Type B pancreatic cell (in vitro differentiated cells): ENCODE results near the gene TMTC1. TPM values are rescaled to one million over a fixed set of nuclear protein-coding genes. Genes with fewer than 3 reads are reported as not detected.

ENCODE experiments used
- DNase-seq: peaks from one replicate; pipeline ENCODE4 v3.0.0; 2021; ENCODE audit warnings: mixed read lengths; ENCODE audit not compliant: unreplicated experiment; ENCODE audit errors: extremely low spot score
- H3K27ac Mint-ChIP-seq: 2 replicates; pipeline ENCODE4 v1.8.0; 2021; ENCODE audit warnings: mild to moderate bottlenecking, mixed read lengths
- H3K27me3 Mint-ChIP-seq: 2 replicates; pipeline ENCODE4 v1.8.0; 2021; ENCODE audit warnings: mixed read lengths
- H3K36me3 Mint-ChIP-seq: 2 replicates; pipeline ENCODE4 v1.8.0; 2021; ENCODE audit warnings: mixed read lengths
- H3K4me1 Mint-ChIP-seq: one replicate; pipeline ENCODE4 v1.8.0; 2021; ENCODE audit warnings: mixed read lengths; ENCODE audit not compliant: unreplicated experiment
- H3K4me3 Mint-ChIP-seq: 2 replicates; pipeline ENCODE4 v1.8.0; 2021; ENCODE audit warnings: mild to moderate bottlenecking, mixed read lengths
- H3K9me3 Mint-ChIP-seq: 2 replicates; pipeline ENCODE4 v1.8.0; 2021; ENCODE audit warnings: mixed read lengths
- CTCF ChIP-seq: fragments of 200-600 bp; sonication (generic); conservative IDR thresholded peaks from 2 replicates; pipeline ENCODE4 v1.5.0; 2021; ENCODE audit warnings: antibody characterized with exemption, mild to moderate bottlenecking
- total RNA-seq: library from RNA; stranded (reverse); gene quantifications from 2 replicates; pipeline ENCODE4 v1.2.1, GENCODE V29; 2021; ENCODE audit warnings: low replicate concordance

The TMTC1 gene
- total RNA-seq, 1 donor from 2014 or later, result 24.0 TPM

- Mint-ChIP-seq H3K27ac (no peak overlapping the region), H3K27me3 (no peaks in the 10 kb centered on the region), H3K36me3 (peaks cover 43% of the 10 kb centered on the region), H3K4me1 (peaks cover 11% of the 10 kb centered on the region), H3K4me3 (no peak overlapping the region), H3K9me3 (no peaks in the 10 kb centered on the region)
- TF ChIP-seq CTCF, result no peak
- DNase-seq, result no peak
These were observed 274.2 kb downstream of the TMTC1 start for GRCh38 chr12:29509503-29509902.

GRCh38 chr12:29508949-29509348 is 274.8 kb downstream of the TMTC1 start:
- Mint-ChIP-seq H3K27ac (no peak overlapping the region), H3K9me3 (no peaks in the 10 kb centered on the region), H3K27me3 (no peaks in the 10 kb centered on the region), H3K4me1 (peaks cover 11% of the 10 kb centered on the region), H3K4me3 (no peak overlapping the region), H3K36me3 (peaks cover 43% of the 10 kb centered on the region)
- no peak for TF ChIP-seq CTCF
- no peak for DNase-seq

- TF ChIP-seq CTCF, result no peak
- DNase-seq, result no peak
- Mint-ChIP-seq H3K27ac (no peak overlapping the region), H3K36me3 (peaks cover 37% of the 10 kb centered on the region), H3K4me3 (no peak overlapping the region), H3K4me1 (peaks cover 4% of the 10 kb centered on the region), H3K9me3 (no peaks in the 10 kb centered on the region), H3K27me3 (no peaks in the 10 kb centered on the region)
These were observed 278.6 kb downstream of the TMTC1 start for GRCh38 chr12:29505122-29505521.

- Mint-ChIP-seq H3K36me3 (peaks cover 35% of the 10 kb centered on the region), H3K9me3 (no peaks in the 10 kb centered on the region), H3K27ac (no peak overlapping the region), H3K4me3 (no peak overlapping the region), H3K4me1 (peaks cover 4% of the 10 kb centered on the region), H3K27me3 (no peaks in the 10 kb centered on the region)
- no peak for TF ChIP-seq CTCF
- DNase-seq, result no peak
These were observed 280.5 kb downstream of the TMTC1 start for GRCh38 chr12:29503283-29503682.

- no peaks in the 10 kb centered on the region for H3K9me3 Mint-ChIP-seq
- H3K27ac Mint-ChIP-seq, result no peak overlapping the region
- DNase-seq, result no peak
- H3K4me1 Mint-ChIP-seq, result no peaks in the 10 kb centered on the region
- H3K27me3 Mint-ChIP-seq, result no peaks in the 10 kb centered on the region
- H3K4me3 Mint-ChIP-seq, result no peak overlapping the region
- H3K36me3 Mint-ChIP-seq, result peaks cover 16% of the 10 kb centered on the region
- no peak for TF ChIP-seq CTCF
These were observed 284.5 kb downstream of the TMTC1 start for GRCh38 chr12:29499235-29499634.

- H3K36me3 Mint-ChIP-seq, result peaks cover 9% of the 10 kb centered on the region
- no peak within 1 kb of the TSS for H3K27ac Mint-ChIP-seq
- no peaks in the 10 kb centered on the region for H3K9me3 Mint-ChIP-seq
- no peak within 1 kb of the TSS for H3K4me3 Mint-ChIP-seq
- DNase-seq, result no peak
- no peaks in the 10 kb centered on the region for H3K4me1 Mint-ChIP-seq
- TF ChIP-seq CTCF, result no peak
- H3K27me3 Mint-ChIP-seq, result no peaks in the 10 kb centered on the region
These were observed 286.2 kb downstream of the TMTC1 start, which contains the start of gene OVCH1 for GRCh38 chr12:29497588-29497987. Gene OVCH1, minus strand, starts transcription at chr12:29497686. Its CDS starts 0 bp downstream, at chr12:29497686.
